WTC11 (cell line): ENCODE results near the gene HELQ.

ENCODE experiments used
- CBFB ChIP-seq: sonication (generic); formaldehyde crosslinking; IDR thresholded peaks from 2 replicates; pipeline ENCODE4 v1.8.1; 2022; ENCODE audit warnings: mild to moderate bottlenecking, low read depth, missing genetic modification reagents
- USF2 ChIP-seq: sonication (generic); formaldehyde crosslinking; IDR thresholded peaks from 2 replicates; pipeline ENCODE4 v1.8.1; 2023; ENCODE audit warnings: mild to moderate bottlenecking, missing genetic modification reagents, moderate library complexity
- TF ChIP-seq, protein P1 (sequence below): fragments of 200-600 bp; IDR thresholded peaks from 2 replicates; pipeline ENCODE4 v1.8.0; 2022; ENCODE audit warnings: antibody characterized with exemption

DNA sequence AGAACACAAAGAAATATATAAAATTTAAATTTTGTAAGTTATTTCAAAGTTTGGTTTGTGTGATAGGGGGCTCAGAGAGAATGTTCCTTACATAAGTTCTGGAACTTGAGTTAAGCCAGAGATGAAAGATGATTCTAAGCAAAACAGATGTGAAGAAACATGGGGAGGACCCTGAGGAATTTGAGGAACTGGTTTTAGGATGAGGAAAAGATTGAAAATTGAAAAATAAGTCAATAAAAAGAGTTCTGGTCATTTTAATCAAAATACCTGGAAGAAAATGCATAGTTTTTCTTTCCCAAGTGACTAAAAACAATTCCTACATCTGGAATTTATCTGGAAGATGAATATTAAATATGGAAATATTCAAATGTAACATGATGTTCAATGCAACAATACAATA is 37.4 kb downstream of the HELQ start:
- TF ChIP-seq CBFB (CRISPR knock-in tag) (no peak), USF2 (CRISPR knock-in tag) (no peak)
- TF ChIP-seq, protein P1, sequence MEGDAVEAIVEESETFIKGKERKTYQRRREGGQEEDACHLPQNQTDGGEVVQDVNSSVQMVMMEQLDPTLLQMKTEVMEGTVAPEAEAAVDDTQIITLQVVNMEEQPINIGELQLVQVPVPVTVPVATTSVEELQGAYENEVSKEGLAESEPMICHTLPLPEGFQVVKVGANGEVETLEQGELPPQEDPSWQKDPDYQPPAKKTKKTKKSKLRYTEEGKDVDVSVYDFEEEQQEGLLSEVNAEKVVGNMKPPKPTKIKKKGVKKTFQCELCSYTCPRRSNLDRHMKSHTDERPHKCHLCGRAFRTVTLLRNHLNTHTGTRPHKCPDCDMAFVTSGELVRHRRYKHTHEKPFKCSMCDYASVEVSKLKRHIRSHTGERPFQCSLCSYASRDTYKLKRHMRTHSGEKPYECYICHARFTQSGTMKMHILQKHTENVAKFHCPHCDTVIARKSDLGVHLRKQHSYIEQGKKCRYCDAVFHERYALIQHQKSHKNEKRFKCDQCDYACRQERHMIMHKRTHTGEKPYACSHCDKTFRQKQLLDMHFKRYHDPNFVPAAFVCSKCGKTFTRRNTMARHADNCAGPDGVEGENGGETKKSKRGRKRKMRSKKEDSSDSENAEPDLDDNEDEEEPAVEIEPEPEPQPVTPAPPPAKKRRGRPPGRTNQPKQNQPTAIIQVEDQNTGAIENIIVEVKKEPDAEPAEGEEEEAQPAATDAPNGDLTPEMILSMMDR: no peak
